ENCODE data around the gene RHOBTB1. TPM values are rescaled to one million over a fixed set of nuclear protein-coding genes. Genes with fewer than 3 reads are reported as not detected.

The RHOBTB1 gene
- total and polyA plus RNA-seq, 4 donors = 2.7 to 11.8 (median 4.9) TPM

DNA sequence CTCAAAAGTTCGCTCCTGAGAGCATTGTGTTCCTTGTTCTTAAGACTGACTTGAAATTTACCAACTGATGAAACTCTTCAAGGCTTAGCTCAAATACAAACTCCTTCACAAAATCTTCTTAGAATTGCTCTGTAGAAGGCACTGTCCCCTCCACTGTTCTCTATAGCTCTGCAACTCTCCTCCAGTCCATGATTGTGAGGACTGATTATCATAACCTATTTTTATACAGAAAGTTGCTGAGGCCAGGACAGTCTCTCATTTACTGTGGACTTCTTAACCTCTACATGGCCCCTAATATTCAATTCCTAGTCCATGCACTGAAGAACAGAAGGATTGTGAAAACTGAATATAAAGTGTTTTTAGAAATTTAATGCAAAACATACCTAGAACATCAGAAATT lies 53.2 kb downstream of the RHOBTB1 start:
- TF ChIP-seq RXRA (IDR thresholded peaks at IDR 0.05) = no peak

DNA sequence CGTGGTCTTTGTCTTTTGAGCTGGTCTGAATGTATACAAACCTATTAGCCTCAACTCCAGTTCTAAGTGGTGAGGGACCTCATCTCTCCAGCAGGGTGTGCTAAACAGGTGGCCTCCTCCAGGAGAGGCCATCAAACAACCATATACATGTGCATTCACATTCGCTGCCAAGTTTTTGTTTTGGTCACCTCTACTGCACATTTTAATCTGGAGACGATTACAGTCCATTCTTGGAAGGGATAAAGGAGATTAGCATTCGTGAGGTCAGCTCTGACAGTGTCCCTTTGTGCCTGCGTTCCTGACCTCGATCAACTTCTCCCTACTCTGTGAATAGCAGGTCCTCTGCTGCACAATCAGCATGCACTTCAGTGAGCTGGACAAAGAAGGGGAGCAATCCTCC lies 60.8 kb downstream of the RHOBTB1 start:
- Histone ChIP-seq H3K36me3 (ENCODE audit: control insufficient read depth in 4 of 4, insufficient read depth in 3 of 4, low read depth in 1 of 4, low read length in 3 of 4) (peaks cover 0 to 5% (median 0%) of the 10 kb centered on the region in 4 donors), H3K27ac (ENCODE audit: low read depth in 1 of 2, low read length in 2 of 2) (no peak overlapping the region), H3K4me3 (ENCODE audit: low read depth in 1 of 3, low read length in 3 of 3) (no peak overlapping the region), H3K27me3 (ENCODE audit: control insufficient read depth in 4 of 4, insufficient read depth in 4 of 4, low read length in 3 of 4) (no peaks in the 10 kb centered on the region), H3K9ac (ENCODE audit: low read depth in 1 of 2, low read length in 2 of 2) (no peak overlapping the region), H3K4me1 (ENCODE audit: control insufficient read depth in 4 of 4, insufficient read depth in 4 of 4, low read length in 3 of 4) (peaks cover 0 to 2% (median 0%) of the 10 kb centered on the region in 4 donors), H3K9me3 (ENCODE audit: control insufficient read depth in 4 of 4, low read length in 3 of 4) (no peaks in the 10 kb centered on the region)
- no peak for DNase-seq (ENCODE audit: low spot score)
- TF ChIP-seq SP1 (IDR thresholded peaks at IDR 0.05) = no peak
- TF ChIP-seq RAD21 (IDR thresholded peaks at IDR 0.05) = peak; percentile 57 to 71
- TF ChIP-seq, protein P1, sequence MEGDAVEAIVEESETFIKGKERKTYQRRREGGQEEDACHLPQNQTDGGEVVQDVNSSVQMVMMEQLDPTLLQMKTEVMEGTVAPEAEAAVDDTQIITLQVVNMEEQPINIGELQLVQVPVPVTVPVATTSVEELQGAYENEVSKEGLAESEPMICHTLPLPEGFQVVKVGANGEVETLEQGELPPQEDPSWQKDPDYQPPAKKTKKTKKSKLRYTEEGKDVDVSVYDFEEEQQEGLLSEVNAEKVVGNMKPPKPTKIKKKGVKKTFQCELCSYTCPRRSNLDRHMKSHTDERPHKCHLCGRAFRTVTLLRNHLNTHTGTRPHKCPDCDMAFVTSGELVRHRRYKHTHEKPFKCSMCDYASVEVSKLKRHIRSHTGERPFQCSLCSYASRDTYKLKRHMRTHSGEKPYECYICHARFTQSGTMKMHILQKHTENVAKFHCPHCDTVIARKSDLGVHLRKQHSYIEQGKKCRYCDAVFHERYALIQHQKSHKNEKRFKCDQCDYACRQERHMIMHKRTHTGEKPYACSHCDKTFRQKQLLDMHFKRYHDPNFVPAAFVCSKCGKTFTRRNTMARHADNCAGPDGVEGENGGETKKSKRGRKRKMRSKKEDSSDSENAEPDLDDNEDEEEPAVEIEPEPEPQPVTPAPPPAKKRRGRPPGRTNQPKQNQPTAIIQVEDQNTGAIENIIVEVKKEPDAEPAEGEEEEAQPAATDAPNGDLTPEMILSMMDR (IDR thresholded peaks at IDR 0.05; ENCODE audit: low read depth, low read length, missing input control) = peak; percentile 24
- TF ChIP-seq, protein P2, sequence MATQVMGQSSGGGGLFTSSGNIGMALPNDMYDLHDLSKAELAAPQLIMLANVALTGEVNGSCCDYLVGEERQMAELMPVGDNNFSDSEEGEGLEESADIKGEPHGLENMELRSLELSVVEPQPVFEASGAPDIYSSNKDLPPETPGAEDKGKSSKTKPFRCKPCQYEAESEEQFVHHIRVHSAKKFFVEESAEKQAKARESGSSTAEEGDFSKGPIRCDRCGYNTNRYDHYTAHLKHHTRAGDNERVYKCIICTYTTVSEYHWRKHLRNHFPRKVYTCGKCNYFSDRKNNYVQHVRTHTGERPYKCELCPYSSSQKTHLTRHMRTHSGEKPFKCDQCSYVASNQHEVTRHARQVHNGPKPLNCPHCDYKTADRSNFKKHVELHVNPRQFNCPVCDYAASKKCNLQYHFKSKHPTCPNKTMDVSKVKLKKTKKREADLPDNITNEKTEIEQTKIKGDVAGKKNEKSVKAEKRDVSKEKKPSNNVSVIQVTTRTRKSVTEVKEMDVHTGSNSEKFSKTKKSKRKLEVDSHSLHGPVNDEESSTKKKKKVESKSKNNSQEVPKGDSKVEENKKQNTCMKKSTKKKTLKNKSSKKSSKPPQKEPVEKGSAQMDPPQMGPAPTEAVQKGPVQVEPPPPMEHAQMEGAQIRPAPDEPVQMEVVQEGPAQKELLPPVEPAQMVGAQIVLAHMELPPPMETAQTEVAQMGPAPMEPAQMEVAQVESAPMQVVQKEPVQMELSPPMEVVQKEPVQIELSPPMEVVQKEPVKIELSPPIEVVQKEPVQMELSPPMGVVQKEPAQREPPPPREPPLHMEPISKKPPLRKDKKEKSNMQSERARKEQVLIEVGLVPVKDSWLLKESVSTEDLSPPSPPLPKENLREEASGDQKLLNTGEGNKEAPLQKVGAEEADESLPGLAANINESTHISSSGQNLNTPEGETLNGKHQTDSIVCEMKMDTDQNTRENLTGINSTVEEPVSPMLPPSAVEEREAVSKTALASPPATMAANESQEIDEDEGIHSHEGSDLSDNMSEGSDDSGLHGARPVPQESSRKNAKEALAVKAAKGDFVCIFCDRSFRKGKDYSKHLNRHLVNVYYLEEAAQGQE (IDR thresholded peaks at IDR 0.05) = no peak
- WGBS = 70% methylated on average over 6 of the region's 6 CpGs

More for the DNA sequence above, 53.2 kb downstream of the RHOBTB1 start:
- no peak for DNase-seq (ENCODE audit: low spot score)
- H3K9me3 ChIP-seq (ENCODE audit: control insufficient read depth in 4 of 4, low read length in 3 of 4) = no peaks in the 10 kb centered on the region
- H3K9ac ChIP-seq (ENCODE audit: low read depth in 1 of 2, low read length in 2 of 2) = no peak overlapping the region
- no peaks in the 10 kb centered on the region for H3K27me3 ChIP-seq (ENCODE audit: control insufficient read depth in 4 of 4, insufficient read depth in 4 of 4, low read length in 3 of 4)
- H3K27ac ChIP-seq (ENCODE audit: low read depth in 1 of 2, low read length in 2 of 2) = no peak overlapping the region
- H3K4me1 ChIP-seq (ENCODE audit: control insufficient read depth in 4 of 4, insufficient read depth in 4 of 4, low read length in 3 of 4) = no peaks in the 10 kb centered on the region
- H3K36me3 ChIP-seq (ENCODE audit: control insufficient read depth in 4 of 4, insufficient read depth in 3 of 4, low read depth in 1 of 4, low read length in 3 of 4) = no peaks in the 10 kb centered on the region
- H3K4me3 ChIP-seq (ENCODE audit: low read depth in 1 of 3, low read length in 3 of 3) = no peak overlapping the region
- WGBS = 90% methylated on average over 1 of the region's 1 CpG

DNA sequence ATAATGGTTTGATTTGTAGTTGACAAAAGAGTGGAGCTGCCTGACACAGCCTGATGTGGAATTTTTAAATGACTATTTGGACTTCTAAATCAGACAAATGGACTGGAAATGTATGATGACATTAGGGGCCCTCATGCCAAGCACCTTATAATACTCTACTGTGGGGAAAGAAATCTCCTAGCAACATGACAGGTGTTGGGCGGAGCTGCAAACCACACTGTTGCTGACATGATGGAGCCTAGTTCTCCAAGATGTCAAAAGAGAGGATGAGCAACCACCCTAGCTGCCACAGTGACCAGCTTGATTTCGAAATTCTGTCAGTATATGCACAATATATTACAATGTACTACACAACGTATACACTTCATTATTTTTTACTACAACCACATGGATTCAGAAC lies 65.8 kb downstream of the RHOBTB1 start:
- H3K27me3 ChIP-seq (ENCODE audit: control insufficient read depth in 4 of 4, insufficient read depth in 4 of 4, low read length in 3 of 4) = no peaks in the 10 kb centered on the region
- peaks cover 0 to 12% (median 0%) of the 10 kb centered on the region in 4 donors for H3K36me3 ChIP-seq (ENCODE audit: control insufficient read depth in 4 of 4, insufficient read depth in 3 of 4, low read depth in 1 of 4, low read length in 3 of 4)
- peaks cover 0 to under 1% (median 0%) of the 10 kb centered on the region in 4 donors for H3K4me1 ChIP-seq (ENCODE audit: control insufficient read depth in 4 of 4, insufficient read depth in 4 of 4, low read length in 3 of 4)
- H3K27ac ChIP-seq (ENCODE audit: low read depth in 1 of 2, low read length in 2 of 2) = no peak overlapping the region
- DNase-seq (ENCODE audit: low spot score) = no peak
- no peak overlapping the region for H3K4me3 ChIP-seq (ENCODE audit: low read depth in 1 of 3, low read length in 3 of 3)
- 80% methylated on average over 3 of the region's 3 CpGs for WGBS
- no peak overlapping the region for H3K9ac ChIP-seq (ENCODE audit: low read depth in 1 of 2, low read length in 2 of 2)
- H3K9me3 ChIP-seq (ENCODE audit: control insufficient read depth in 4 of 4, low read length in 3 of 4) = no peaks in the 10 kb centered on the region
- no peak for TF ChIP-seq HNF4A (conservative IDR thresholded peaks at IDR 0.05)
- no peak for TF ChIP-seq FOXA1 (IDR thresholded peaks at IDR 0.05)
- TF ChIP-seq RAD21 (IDR thresholded peaks at IDR 0.05) = no peak

DNA sequence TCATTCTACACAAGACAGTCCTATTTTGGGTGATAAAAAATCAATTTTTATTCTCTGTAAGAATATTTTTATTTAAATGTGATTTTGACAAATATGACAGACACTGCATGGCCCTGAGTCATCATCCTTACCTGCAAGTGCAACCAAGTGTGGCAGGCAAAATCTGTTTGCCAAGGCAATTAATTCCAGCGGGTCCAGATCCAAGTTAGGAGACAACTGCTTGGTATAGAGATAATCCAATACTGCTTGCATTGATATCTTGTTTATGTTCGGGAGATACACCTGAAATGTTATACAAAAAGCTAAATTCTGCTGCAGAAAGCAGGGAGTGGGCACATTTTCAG lies 66.2 kb downstream of the RHOBTB1 start:
- H3K36me3 ChIP-seq (ENCODE audit: control insufficient read depth in 4 of 4, insufficient read depth in 3 of 4, low read depth in 1 of 4, low read length in 3 of 4) = peaks cover 0 to 12% (median 0%) of the 10 kb centered on the region in 4 donors
- 91% methylated on average over 2 of the region's 2 CpGs for WGBS
- H3K4me3 ChIP-seq (ENCODE audit: low read depth in 1 of 3, low read length in 3 of 3) = no peak overlapping the region
- H3K9ac ChIP-seq (ENCODE audit: low read depth in 1 of 2, low read length in 2 of 2) = no peak overlapping the region
- DNase-seq (ENCODE audit: low spot score) = no peak
- H3K27me3 ChIP-seq (ENCODE audit: control insufficient read depth in 4 of 4, insufficient read depth in 4 of 4, low read length in 3 of 4) = no peaks in the 10 kb centered on the region
- H3K27ac ChIP-seq (ENCODE audit: low read depth in 1 of 2, low read length in 2 of 2) = no peak overlapping the region
- no peaks in the 10 kb centered on the region for H3K9me3 ChIP-seq (ENCODE audit: control insufficient read depth in 4 of 4, low read length in 3 of 4)
- no peaks in the 10 kb centered on the region for H3K4me1 ChIP-seq (ENCODE audit: control insufficient read depth in 4 of 4, insufficient read depth in 4 of 4, low read length in 3 of 4)
- TF ChIP-seq, protein P3, sequence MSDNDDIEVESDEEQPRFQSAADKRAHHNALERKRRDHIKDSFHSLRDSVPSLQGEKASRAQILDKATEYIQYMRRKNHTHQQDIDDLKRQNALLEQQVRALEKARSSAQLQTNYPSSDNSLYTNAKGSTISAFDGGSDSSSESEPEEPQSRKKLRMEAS (IDR thresholded peaks at IDR 0.05) = no peak
- TF ChIP-seq EGR1 (IDR thresholded peaks at IDR 0.05; ENCODE audit: low read depth in 2 of 2) = no peak
- TF ChIP-seq RAD21 (IDR thresholded peaks at IDR 0.05) = no peak
- no peak for TF ChIP-seq YY1 (IDR thresholded peaks at IDR 0.05)
- no peak for TF ChIP-seq TAF1 (conservative IDR thresholded peaks at IDR 0.05)
- TF ChIP-seq, protein P1 (IDR thresholded peaks at IDR 0.05; ENCODE audit: low read depth, low read length, missing input control) = no peak
- TF ChIP-seq JUND (IDR thresholded peaks at IDR 0.05) = no peak
- TF ChIP-seq HNF4A (conservative IDR thresholded peaks at IDR 0.05) = no peak
- TF ChIP-seq RXRA (IDR thresholded peaks at IDR 0.05) = no peak
- no peak for TF ChIP-seq FOXA2 (IDR thresholded peaks at IDR 0.05)
- TF ChIP-seq, protein P4, sequence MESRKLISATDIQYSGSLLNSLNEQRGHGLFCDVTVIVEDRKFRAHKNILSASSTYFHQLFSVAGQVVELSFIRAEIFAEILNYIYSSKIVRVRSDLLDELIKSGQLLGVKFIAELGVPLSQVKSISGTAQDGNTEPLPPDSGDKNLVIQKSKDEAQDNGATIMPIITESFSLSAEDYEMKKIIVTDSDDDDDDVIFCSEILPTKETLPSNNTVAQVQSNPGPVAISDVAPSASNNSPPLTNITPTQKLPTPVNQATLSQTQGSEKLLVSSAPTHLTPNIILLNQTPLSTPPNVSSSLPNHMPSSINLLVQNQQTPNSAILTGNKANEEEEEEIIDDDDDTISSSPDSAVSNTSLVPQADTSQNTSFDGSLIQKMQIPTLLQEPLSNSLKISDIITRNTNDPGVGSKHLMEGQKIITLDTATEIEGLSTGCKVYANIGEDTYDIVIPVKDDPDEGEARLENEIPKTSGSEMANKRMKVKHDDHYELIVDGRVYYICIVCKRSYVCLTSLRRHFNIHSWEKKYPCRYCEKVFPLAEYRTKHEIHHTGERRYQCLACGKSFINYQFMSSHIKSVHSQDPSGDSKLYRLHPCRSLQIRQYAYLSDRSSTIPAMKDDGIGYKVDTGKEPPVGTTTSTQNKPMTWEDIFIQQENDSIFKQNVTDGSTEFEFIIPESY (IDR thresholded peaks at IDR 0.05) = no peak
- TF ChIP-seq SP1 (IDR thresholded peaks at IDR 0.05) = no peak

Measured in liver (tissue), 9 donors.